Muscle of arm (tissue), 12 donors: Measurements from ENCODE around the gene EARS2. TPM values are rescaled to one million over a fixed set of nuclear protein-coding genes. Genes with fewer than 3 reads are reported as not detected.
A peak's percentile ranks its signal among the peaks of the same experiment; 100 is the strongest.
"Not testable (repeated sequence)": the region's sequence is repeated elsewhere in the genome, so short reads cannot be mapped to it uniquely, and the experiment has no call there.

Source experiments
- DNase-seq: peaks from one replicate; pipeline ENCODE4 v3.0.0-alpha.2; 2013
- polyA plus RNA-seq, 12 donors: library from polyadenylated mRNA; unstranded; fragments of 120-200 nt; gene quantifications; one replicate each; pipeline ENCODE4 v1.2.1, GENCODE V29; 2013; ENCODE audit not compliant: insufficient read length in 12 of 12

EARS2 gene
- polyA plus RNA-seq, 12 donors: 14.9 to 25.3 (median 18.6) TPM; not detected in 1

GRCh38 chr16:23530062-23530461, 27.1 kb downstream of the EARS2 start:
- no peak for DNase-seq

DNA sequence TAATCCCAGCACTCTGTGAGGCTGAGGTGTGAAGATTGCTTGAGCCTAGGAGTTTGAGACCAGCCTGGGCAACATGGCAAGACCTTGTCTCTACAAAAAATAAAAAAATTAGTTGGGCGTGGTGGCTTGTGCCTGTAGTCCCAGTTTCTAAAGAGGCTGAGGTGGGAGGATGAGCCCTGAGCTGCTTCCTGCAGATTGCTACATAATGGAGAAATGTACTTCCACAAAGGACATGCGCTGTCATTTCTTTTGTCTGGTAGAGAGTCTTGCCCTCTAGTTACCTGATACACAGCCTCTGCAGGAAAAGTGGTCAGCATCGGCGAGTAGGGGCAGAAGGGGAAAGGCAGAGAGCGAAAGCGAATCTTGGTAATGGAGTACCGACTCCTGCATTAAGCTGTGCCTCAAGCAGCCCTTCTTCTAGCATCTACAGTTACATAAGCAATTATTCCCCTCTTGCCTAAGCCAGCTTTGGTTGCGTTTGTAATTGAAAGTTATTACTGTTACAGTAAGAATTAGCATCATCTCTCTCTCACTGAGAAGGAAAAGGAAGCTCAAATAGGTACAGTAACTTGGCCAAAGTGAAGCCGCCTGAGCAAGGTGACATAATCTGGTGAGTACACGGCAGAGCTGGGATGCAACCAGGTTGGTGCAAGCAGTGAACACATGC, 28.4 kb downstream of the EARS2 start:
- no peak for DNase-seq

GRCh38 chr16:23527961-23528643, 29.0 kb downstream of the EARS2 start:
- no peak for DNase-seq

GRCh38 chr16:23524886-23525285, 32.3 kb downstream of the EARS2 start:
- no peak for DNase-seq

DNA sequence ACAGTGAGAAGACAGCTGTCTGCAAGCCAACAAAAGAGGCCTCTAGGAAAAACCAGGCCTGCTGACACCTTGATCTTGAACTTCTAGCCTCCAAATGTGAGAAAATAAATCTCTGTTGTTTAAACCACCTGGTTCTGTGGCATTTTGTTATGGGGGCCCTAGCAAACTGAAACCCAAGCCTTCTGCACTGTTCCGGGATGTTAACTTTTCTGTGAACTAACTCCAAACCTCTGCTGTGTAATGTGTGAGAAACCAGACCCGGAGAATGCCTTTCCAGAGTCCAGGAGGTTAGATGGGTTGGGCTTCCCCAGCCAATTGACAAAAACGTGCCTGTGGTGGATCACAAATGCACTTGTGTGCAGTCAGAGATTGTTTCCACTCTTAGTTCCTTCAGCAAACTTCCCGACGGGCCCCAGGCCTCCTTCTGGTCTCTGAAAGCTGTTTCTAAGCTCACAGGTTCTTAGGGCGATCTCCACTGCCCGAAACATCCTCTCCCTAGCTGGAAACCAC, 33.2 kb downstream of the EARS2 start:
- DNase-seq: no peak

GRCh38 chr16:23523321-23523720, 33.8 kb downstream of the EARS2 start:
- DNase-seq: no peak

GRCh38 chr16:23521965-23522364, 35.2 kb downstream of the EARS2 start:
- no peak for DNase-seq

GRCh38 chr16:23521037-23521743, 36.0 kb downstream of the EARS2 start:
- DNase-seq: no peak

GRCh38 chr16:23520500-23520899, 36.6 kb downstream of the EARS2 start:
- DNase-seq: no peak

DNA sequence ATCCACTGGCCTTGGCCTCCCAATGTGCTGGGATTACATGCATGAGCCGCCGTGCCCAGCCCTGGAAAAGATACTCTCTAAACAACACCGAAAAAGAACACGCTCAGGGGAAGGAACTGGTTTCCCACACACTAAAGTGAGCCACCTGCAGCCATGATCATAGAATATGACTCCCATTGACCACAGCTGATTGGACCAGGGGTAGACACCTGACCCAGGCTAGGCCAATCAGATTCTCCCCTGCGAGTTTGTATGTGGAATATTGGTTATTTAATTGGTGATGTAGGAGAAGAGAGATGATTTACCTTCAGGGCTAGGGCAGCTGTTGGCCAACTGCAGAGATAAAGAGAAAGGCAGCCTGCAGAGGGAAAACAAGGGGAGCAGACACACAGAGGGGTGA, 37.9 kb downstream of the EARS2 start:
- no peak for DNase-seq

DNA sequence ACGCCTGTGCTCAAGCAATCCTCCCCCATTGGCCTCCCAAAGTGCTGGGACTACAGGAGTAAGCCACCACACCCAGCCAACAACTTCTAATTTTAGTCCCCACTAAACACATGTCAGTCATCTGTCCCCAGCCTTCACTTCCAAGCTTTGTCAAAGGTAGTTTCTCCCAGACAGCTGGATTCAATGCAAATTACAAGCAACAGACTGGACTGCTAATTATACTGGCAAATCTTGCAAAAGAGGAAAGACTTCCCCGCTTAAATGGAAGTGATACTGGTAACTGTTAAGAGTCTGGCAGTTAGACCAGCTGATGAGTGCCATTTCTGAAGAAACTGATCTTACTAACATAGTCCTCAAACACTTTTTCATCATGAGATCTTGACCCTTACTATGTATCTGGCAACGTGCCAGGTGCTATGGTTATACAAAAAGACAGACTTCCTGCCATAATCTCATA, 38.7 kb downstream of the EARS2 start:
- no peak for DNase-seq

DNA sequence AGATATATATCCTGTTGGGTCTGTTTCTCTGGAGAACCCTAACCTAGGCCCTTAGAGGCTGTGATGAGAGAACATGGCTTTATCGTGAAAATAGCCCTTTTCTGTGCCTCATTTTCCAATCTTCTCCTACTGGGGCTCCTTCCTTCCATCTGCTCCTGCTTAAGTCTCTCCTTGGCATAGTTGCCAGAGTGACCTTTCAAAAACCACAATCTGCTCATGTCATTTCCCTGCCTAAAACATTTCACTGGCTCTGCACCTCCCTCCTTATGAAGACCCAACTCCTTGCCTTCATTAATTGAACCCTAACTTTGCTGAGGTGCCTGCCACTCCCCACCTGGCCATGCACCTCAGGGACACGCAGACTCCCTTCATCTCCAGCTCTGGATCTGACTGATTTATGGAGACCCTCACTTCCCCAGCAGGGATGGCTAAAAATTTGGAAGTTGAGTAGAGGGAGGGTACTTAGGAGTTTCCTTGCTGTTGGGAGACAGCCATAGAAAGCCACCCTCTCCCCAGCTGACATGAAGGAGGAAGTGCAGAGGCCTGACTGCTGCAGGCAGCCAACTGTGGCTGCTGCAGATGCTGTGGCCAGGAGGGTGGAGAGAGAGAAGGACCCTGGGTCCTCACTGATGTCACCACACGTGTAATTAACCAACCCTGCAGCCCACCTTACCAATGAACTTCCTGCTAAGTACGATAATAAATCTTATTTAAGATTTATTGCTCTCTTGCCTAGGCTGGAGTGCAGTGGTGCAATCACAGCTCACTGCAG, 40.6 kb downstream of the EARS2 start:
- no peak for DNase-seq

GRCh38 chr16:23515881-23516280, 41.3 kb downstream of the EARS2 start:
- no peak for DNase-seq

DNA sequence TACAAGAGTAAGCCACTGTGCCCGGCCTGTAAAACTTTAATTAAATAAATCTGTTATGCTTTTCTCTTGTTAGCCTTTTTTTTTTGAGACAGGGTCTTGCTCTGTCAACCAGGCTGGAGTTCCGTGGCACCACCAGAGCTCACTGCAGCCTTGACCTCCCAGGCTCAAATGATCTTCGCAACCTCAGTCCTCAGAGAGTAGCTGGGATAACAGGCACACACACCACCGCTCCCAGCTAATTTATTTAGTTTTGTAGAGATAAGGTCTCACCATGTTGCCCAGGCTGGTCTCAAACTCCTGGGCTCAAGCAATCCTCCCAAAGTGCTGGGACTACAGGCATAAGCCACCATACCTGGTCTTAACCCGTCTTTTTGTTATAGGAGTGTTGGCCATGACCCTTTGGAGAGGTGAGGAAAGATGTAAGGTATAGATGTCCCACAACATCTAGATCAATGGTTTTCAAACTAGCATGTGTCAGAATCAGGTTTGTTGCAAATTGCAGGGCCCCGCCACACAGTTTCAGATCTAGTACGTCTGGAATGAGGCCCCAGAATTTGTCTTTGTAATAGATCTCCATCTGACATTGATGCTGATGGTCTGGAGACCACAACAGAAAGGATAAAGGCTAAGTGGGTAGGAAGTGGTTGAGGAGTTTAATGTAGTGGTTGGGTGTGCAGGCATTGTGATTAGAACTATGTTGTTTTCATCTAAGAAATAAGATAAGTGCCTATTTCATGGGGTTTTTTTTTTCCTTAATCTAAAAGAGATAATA, 42.6 kb downstream of the EARS2 start:
- DNase-seq: no peak

DNA sequence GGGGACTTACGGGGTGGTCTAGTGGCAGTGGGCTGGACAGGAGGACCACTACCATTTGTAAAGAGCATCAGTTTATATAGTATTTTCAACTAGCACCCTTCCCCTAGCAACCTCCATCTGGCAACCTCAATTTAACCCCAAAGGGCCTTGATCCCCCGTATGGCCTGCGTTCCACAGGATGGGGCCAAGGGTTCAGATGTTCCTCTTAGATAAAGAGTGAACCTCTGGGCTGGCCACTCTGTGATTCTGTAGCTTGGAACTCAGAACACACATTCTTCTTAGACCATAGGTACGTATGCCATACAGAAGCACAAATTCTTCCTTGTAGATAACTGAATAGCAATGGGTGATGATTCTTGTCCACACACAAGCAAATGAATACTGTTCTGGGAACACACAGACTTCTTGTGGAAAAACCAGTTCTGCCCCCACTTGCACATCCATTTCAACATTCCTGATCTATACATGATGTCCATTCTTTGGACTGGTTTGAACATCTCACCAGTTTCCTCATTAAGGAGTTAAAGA, 44.9 kb downstream of the EARS2 start:
- no peak for DNase-seq

DNA sequence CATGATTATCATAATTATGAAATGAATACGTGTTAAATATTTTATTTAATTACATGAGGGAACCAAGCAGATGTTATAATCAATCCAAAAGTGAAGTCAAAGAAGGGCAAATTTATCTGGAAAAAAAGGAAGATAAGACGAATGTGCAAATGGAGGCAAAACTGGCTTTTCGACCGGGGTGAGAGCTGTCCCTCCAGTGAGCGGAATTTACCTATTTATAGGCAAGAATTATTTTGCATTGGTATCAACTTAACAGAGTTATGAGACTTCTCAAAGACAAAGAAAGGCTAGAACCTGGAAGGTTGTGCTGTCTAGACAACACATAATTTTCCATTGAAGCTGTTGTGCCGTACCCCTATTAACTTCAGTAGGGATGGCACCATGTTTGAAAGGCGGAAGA, 45.4 kb downstream of the EARS2 start:
- no peak for DNase-seq

DNA sequence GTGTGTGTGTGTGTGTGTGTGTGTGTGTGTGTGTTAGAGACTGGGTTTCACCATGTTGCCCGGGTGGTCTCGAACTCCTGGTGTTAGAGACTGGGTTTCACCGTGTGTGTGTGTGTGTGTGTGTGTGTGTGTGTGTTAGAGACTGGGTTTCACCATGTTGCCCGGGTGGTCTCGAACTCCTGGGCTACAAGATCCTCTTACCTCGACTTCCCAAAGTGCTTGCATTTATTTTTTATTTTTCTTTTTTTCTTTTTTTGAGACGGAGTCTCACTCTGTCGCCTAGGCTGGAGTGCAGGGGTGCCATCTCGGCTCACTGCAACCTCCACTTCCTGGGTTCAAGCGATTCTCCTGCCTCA, 46.3 kb downstream of the EARS2 start:
- not testable (repeated sequence) for DNase-seq

GRCh38 chr16:23510164-23510914, 46.8 kb downstream of the EARS2 start, which contains the start of gene GGA2:
Gene GGA2 (minus strand): TSS chr16:23510494. CDS start chr16:23510411, 83 bp downstream.
- DNase-seq: peak; percentile 87

- peak; percentile 48 for DNase-seq
These were observed 47.4 kb downstream of the EARS2 start for GRCh38 chr16:23509782-23510163.

DNA sequence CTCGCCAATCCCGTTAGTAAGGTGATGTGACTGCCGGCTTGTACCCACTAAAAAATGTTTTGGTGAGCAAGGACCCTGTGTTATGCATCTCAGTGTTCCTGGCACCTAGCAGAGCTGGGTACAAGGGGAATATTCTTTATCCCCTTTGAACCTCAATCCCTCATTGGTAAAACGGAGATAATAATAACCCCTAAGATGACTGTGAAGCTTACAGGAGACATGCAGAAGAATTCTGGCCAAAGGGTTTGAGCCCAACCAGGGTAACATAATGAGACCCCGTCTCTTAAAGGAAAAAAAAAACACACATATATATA, 47.8 kb downstream of the EARS2 start:
- DNase-seq: no peak
